K562 (cell line): ENCODE data around the gene CSNK1G1. TPM values are rescaled to one million over a fixed set of nuclear protein-coding genes. Genes with fewer than 3 reads are reported as not detected.
A peak's percentile ranks its signal among the peaks of the same experiment; 100 is the strongest.

ENCODE experiments used
- ATAC-seq: fragments of 200-7000 bp; cut with Tn5 transposase; 3 replicates; pipeline ENCODE4 v1.9.1; 2020; ENCODE audit warnings: moderate library complexity
- BruUV-seq: library from RNA; stranded (reverse); fragments of 400-500 nt; replicated peaks from 2 replicates; lab custom pipeline; 2021; lab: Mats Ljungman, UMichigan
- CTCF ChIA-PET: fragments of 300-600 bp; formaldehyde crosslinking; extraction: SDS; loops from one replicate; lab custom pipeline; 2021; ENCODE audit warnings: low intra/inter-chr PET ratio; lab: Yijun Ruan, JAX
- POLR2A ChIA-PET: fragments of 300-600, 350-650 bp; sonication (Branson Sonifier 250); formaldehyde crosslinking; extraction: SDS; loops from one replicate; lab custom pipeline; 2021; ENCODE audit warnings: antibody characterized with exemption, inconsistent platforms; lab: Yijun Ruan, JAX
- DNase-seq, 4 experiments: peaks; one replicate each; pipeline versions ENCODE4 v3.0.0 to v3.0.0-alpha.2; 2011 to 2018; ENCODE audit warnings: low spot score in 3 of 4, mixed read lengths in 3 of 4; ENCODE audit errors: extremely low read depth in 1 of 4
- FAIRE-seq: peaks from 2 replicates; lab custom pipeline; 2011; peaks lifted over from hg19 to GRCh38; lab: Jason Lieb, UNC
- H2AFZ ChIP-seq: 2 replicates; pipeline ENCODE4 v1.6.0; 2011; ENCODE audit warnings: low read depth, low read length, control low read depth, inconsistent platforms
- H3K27ac ChIP-seq: fragments of 200-600 bp; 3 replicates; pipeline ENCODE4 v1.8.0; 2011; ENCODE audit warnings: low read depth, mild to moderate bottlenecking, control low read depth, inconsistent platforms, low read length, moderate library complexity, mixed read lengths; ENCODE audit errors: extremely low read depth
- H3K27me3 ChIP-seq, 2 experiments: fragments of 300-600 bp in 1 of 2; 2 replicates in 1 of 2; 3 replicates in 1 of 2; pipeline versions ENCODE4 v1.6.0 to v1.8.0; 2011; ENCODE audit warnings: inconsistent platforms in 2 of 2, low read length in 2 of 2, mild to moderate bottlenecking in 1 of 2, mixed read lengths in 1 of 2, moderate library complexity in 1 of 2; ENCODE audit not compliant: control insufficient read depth in 2 of 2, insufficient read depth in 2 of 2
- H3K36me3 ChIP-seq: fragments of 300-600 bp; 3 replicates; pipeline ENCODE4 v1.8.0; 2011; ENCODE audit warnings: mild to moderate bottlenecking, low read length, inconsistent platforms; ENCODE audit not compliant: control insufficient read depth, insufficient read depth
- H3K4me1 ChIP-seq, 2 experiments: fragments of 200-600 bp in 1 of 2; replicated peaks in 1 of 2; 2 replicates in 1 of 2; 3 replicates in 1 of 2; pipeline versions ENCODE4 v1.5.1 to v1.8.0; 2011; ENCODE audit warnings: inconsistent platforms in 2 of 2, low read length in 2 of 2, mild to moderate bottlenecking in 1 of 2, mixed read lengths in 1 of 2, moderate library complexity in 1 of 2; ENCODE audit not compliant: control insufficient read depth in 2 of 2, insufficient read depth in 2 of 2
- H3K4me2 ChIP-seq: 2 replicates; pipeline ENCODE4 v1.6.1; 2011; ENCODE audit warnings: low read length, control low read depth, inconsistent platforms, mixed read lengths; ENCODE audit not compliant: insufficient read depth
- H3K4me3 ChIP-seq: fragments of 200-600 bp; sonication (generic), shearing (Covaris generic); 2 replicates; pipeline ENCODE4 v1.5.1; 2016; ENCODE audit warnings: control low read depth, inconsistent platforms
- H3K79me2 ChIP-seq: fragments of 200-600 bp; 3 replicates; pipeline ENCODE4 v1.8.0; 2011; ENCODE audit warnings: low read length, inconsistent platforms; ENCODE audit not compliant: control insufficient read depth, insufficient read depth
- H3K9ac ChIP-seq, 2 experiments: 2 replicates each; pipeline versions ENCODE4 v1.6.0 to v1.6.1; 2011; ENCODE audit warnings: low read depth in 2 of 2, low read length in 2 of 2, control low read depth in 1 of 2, inconsistent platforms in 1 of 2, mild to moderate bottlenecking in 1 of 2, mixed read lengths in 1 of 2; ENCODE audit not compliant: insufficient read depth in 1 of 2
- H3K9me1 ChIP-seq: one replicate; pipeline ENCODE4 v1.6.0; 2011; ENCODE audit warnings: inconsistent platforms, mild to moderate bottlenecking, low read length, moderate library complexity; ENCODE audit not compliant: control insufficient read depth, insufficient read depth
- H3K9me3 ChIP-seq: replicated peaks from 2 replicates; pipeline ENCODE4 v1.5.1; 2011; ENCODE audit warnings: low read depth, low read length, inconsistent platforms; ENCODE audit not compliant: control insufficient read depth, insufficient read depth
- H4K20me1 ChIP-seq: replicated peaks from 2 replicates; pipeline ENCODE4 v1.6.1; 2011; ENCODE audit warnings: low read length, inconsistent platforms, mixed read lengths; ENCODE audit not compliant: control insufficient read depth, insufficient read depth
- CBX5 ChIP-seq: IDR thresholded peaks from 2 replicates; pipeline ENCODE4 v1.6.1; 2014; ENCODE audit warnings: low read depth, borderline replicate concordance
- FOXJ2 ChIP-seq: fragments of 200-800 bp; sonication (Bioruptor generic); IDR thresholded peaks from 2 replicates; pipeline ENCODE4 v1.6.1; 2016; ENCODE audit warnings: missing genetic modification characterization, missing compliant biosample characterization
- FOXK2 ChIP-seq, 2 experiments: fragments of 450-650 bp; IDR thresholded peaks in 1 of 2; conservative IDR thresholded peaks in 1 of 2; 2 replicates each; pipeline ENCODE4 v1.6.1; 2016; ENCODE audit warnings: low read depth in 2 of 2, mild to moderate bottlenecking in 1 of 2
- HCFC1 ChIP-seq: IDR thresholded peaks from 2 replicates; pipeline ENCODE4 v1.6.1; 2012; ENCODE audit warnings: low read depth, low read length, improper control_type of control experiment
- LCOR ChIP-seq: sonication (generic); formaldehyde crosslinking; IDR thresholded peaks from 2 replicates; pipeline ENCODE4 v1.8.0; 2022; ENCODE audit warnings: mild to moderate bottlenecking, missing genetic modification reagents
- RAD51 ChIP-seq: fragments of 450-650 bp; IDR thresholded peaks from 2 replicates; pipeline ENCODE4 v1.7.1; 2016; ENCODE audit warnings: low read depth, mild to moderate bottlenecking, borderline replicate concordance
- SIN3A ChIP-seq, 2 experiments: fragments of 150-350 bp in 1 of 2; IDR thresholded peaks; 2 replicates each; pipeline ENCODE4 v1.6.1; 2011 to 2016; ENCODE audit warnings: borderline replicate concordance in 2 of 2, low read depth in 2 of 2, low read length in 2 of 2, mild to moderate bottlenecking in 2 of 2, moderate library complexity in 2 of 2; ENCODE audit not compliant: control insufficient read depth in 1 of 2
- ZFP1 ChIP-seq: fragments of 450-650 bp; formaldehyde crosslinking; IDR thresholded peaks from 2 replicates; pipeline ENCODE4 v1.4.0; 2020; ENCODE audit warnings: mild to moderate bottlenecking, mixed read lengths
- ZNF668 ChIP-seq: fragments of 250-450 bp; sonication (Bioruptor Pico); IDR thresholded peaks from 2 replicates; pipeline ENCODE4 v1.8.0; 2022; ENCODE audit warnings: mild to moderate bottlenecking, inconsistent platforms
- WGBS: fragments of 100-300 bp; shearing (Covaris generic); methylation state at CpG from one replicate; pipeline ENCODE4 v1.1.6; 2016; ENCODE audit warnings: low coverage, mixed read lengths; ENCODE audit not compliant: insufficient coverage; ENCODE audit errors: missing lambda C conversion rate; 5-methylcytosine and 5-hydroxymethylcytosine counted together
- in situ Hi-C: fragments of 300-500 bp; cut with MboI; formaldehyde crosslinking; loops from 4 replicates; pipeline ENCODE4 v1.15.0; 2018; ENCODE audit warnings: inconsistent platforms, mixed read lengths
- intact Hi-C: fragments of 100-400 bp; cut with micrococcal nuclease; formaldehyde crosslinking; loops from 2 replicates; pipeline ENCODE4 v1.14.2; 2022
- polyA plus RNA-seq, 8 experiments: library from polyadenylated mRNA; depleted of rRNA in 4 of 8; stranded (reverse) in 5 of 8; unstranded in 3 of 8; fragments of >200 nt; fragmentation: Nextera tagmentation in 2 of 8; fragmentation: Illumina TruSeq in 1 of 8; extraction: Ambion mirVana in 2 of 8; extraction: Trizol in 1 of 8; gene quantifications; 2 replicates each; pipeline versions ENCODE4 v1.2.1 to v1.2.3, GENCODE V29; 2011 to 2014; ENCODE audit warnings: inconsistent platforms in 1 of 8, missing spikeins in 1 of 8
- total RNA-seq, 7 experiments: library from RNA; depleted of rRNA in 6 of 7; stranded (reverse); fragments of >200 nt in 6 of 7; fragmentation: Illumina TruSeq in 2 of 7; extraction: Trizol in 2 of 7; gene quantifications; 2 replicates each; pipeline versions ENCODE4 v1.2.1 to v1.2.3, GENCODE V29; 2011 to 2021; ENCODE audit warnings: low replicate concordance in 1 of 7
- TF ChIP-seq, protein P1 (sequence below): sonication (generic); formaldehyde crosslinking; IDR thresholded peaks from 2 replicates; pipeline ENCODE4 v1.8.0; 2023; ENCODE audit warnings: mild to moderate bottlenecking, missing genetic modification reagents
- TF ChIP-seq, protein P2 (sequence below): fragments of 250-450 bp; sonication (Bioruptor Pico); IDR thresholded peaks from 2 replicates; pipeline ENCODE4 v1.5.1; 2021; ENCODE audit warnings: mild to moderate bottlenecking
- TF ChIP-seq, protein P3 (sequence below): fragments of 450-650 bp; formaldehyde crosslinking; conservative IDR thresholded peaks from 2 replicates; pipeline ENCODE4 v1.4.0; 2022; ENCODE audit warnings: mild to moderate bottlenecking, missing genetic modification characterization

CSNK1G1 gene
- total and polyA plus RNA-seq, 9 of the 15 experiments (the other 6 are each of a cell fraction or from before 2014, with no cell fraction given), result 4.5 to 18.5 (median 9.5) TPM

DNA sequence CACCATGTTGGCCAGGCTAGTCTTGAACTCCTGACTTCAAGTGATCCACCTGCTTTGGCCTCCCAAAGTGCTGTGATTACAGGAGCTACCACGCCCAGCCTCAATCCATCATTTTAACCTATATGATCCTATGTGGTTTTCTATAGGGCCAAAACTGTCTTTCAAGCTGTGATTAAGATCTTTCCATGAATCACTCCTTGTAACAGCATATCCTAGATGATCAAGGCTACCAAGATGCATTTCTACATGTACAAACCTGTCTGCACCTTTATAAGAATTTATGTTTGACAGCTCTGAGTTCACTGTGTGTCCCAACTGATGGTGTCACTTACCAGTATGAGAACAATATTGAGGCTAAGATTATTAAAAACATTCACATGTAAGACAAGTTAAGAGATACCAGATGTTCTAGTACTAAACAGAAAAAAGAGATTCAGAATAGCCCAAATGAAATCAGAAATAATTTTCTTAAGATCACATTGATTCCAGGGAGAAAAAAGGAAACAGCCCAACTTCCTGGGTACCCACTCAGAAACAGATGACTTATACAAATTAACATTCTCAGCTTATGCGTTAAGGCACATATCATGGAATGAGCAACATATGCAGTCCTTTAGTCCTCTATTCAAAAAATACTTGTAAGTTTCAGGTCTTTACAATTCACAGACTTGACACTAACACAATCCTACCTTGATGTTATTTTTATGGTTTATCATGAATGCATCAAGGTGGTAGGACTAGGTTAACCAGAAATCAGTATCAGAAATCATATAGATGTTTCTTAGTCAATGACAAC, 168.4 kb downstream of the CSNK1G1 start:
- Histone ChIP-seq H3K4me2 (no peak overlapping the region), H3K79me2 (no peaks in the 10 kb centered on the region), H3K9me3 (no peaks in the 10 kb centered on the region), H3K4me1 (peaks cover 0 to 4% of the 10 kb centered on the region in 2 experiments; a peak in 1 of 5 replicates), H2AFZ (no peak overlapping the region), H3K9me1 (no peaks in the 10 kb centered on the region), H3K36me3 (peaks cover 14% of the 10 kb centered on the region; the same call in 2 of the 3 replicates), H3K27ac (no peak overlapping the region), H4K20me1 (no peaks in the 10 kb centered on the region), H3K9ac (no peak overlapping the region), H3K4me3 (no peak overlapping the region), H3K27me3 (no peaks in the 10 kb centered on the region)
- intact Hi-C loops, result no loop called here
- in situ Hi-C loops, result no loop called here
- FAIRE-seq, result peak; percentile 54
- 84% methylated on average over 2 of the region's 2 CpGs for WGBS
- no TSS peak for BruUV-seq
- ATAC-seq, result no peak
- DNase-seq, result no peak
- ChIA-PET CTCF (no interaction called here), POLR2A (interaction anchor here (0.6 to 0.8 kb wide), 2 partner anchors 132 to 237 kb away, joined by 3 read pairs; no protein-coding TSS in a partner anchor)
- TF ChIP-seq, protein P1, sequence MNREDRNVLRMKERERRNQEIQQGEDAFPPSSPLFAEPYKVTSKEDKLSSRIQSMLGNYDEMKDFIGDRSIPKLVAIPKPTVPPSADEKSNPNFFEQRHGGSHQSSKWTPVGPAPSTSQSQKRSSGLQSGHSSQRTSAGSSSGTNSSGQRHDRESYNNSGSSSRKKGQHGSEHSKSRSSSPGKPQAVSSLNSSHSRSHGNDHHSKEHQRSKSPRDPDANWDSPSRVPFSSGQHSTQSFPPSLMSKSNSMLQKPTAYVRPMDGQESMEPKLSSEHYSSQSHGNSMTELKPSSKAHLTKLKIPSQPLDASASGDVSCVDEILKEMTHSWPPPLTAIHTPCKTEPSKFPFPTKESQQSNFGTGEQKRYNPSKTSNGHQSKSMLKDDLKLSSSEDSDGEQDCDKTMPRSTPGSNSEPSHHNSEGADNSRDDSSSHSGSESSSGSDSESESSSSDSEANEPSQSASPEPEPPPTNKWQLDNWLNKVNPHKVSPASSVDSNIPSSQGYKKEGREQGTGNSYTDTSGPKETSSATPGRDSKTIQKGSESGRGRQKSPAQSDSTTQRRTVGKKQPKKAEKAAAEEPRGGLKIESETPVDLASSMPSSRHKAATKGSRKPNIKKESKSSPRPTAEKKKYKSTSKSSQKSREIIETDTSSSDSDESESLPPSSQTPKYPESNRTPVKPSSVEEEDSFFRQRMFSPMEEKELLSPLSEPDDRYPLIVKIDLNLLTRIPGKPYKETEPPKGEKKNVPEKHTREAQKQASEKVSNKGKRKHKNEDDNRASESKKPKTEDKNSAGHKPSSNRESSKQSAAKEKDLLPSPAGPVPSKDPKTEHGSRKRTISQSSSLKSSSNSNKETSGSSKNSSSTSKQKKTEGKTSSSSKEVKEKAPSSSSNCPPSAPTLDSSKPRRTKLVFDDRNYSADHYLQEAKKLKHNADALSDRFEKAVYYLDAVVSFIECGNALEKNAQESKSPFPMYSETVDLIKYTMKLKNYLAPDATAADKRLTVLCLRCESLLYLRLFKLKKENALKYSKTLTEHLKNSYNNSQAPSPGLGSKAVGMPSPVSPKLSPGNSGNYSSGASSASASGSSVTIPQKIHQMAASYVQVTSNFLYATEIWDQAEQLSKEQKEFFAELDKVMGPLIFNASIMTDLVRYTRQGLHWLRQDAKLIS (CRISPR knock-in tag), result no peak
- TF ChIP-seq HCFC1 (no peak), LCOR (CRISPR knock-in tag) (no peak), RAD51 (no peak), ZFP1 (CRISPR knock-in tag) (no peak), CBX5 (no peak), FOXJ2 (tag) (no peak), SIN3A (IDR thresholded peaks at IDR 0.05; ENCODE audit: borderline replicate concordance in 2 of 2, control insufficient read depth in 1 of 2, low read depth in 2 of 2, low read length in 2 of 2) (no peak), FOXK2 (conservative IDR thresholded peaks at IDR 0.05 in 1 of 2, IDR thresholded peaks at IDR 0.05 in 1 of 2; ENCODE audit: low read depth in 2 of 2) (no peak), ZNF668 (CRISPR knock-in tag) (no peak)
- TF ChIP-seq, protein P2, sequence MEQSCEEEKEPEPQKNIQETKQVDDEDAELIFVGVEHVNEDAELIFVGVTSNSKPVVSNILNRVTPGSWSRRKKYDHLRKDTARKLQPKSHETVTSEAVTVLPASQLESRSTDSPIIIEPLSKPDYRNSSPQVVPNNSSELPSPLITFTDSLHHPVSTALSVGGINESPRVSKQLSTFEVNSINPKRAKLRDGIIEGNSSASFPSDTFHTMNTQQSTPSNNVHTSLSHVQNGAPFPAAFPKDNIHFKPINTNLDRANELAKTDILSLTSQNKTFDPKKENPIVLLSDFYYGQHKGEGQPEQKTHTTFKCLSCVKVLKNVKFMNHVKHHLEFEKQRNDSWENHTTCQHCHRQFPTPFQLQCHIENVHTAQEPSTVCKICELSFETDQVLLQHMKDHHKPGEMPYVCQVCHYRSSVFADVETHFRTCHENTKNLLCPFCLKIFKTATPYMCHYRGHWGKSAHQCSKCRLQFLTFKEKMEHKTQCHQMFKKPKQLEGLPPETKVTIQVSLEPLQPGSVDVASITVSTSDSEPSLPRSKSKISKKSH (CRISPR knock-in tag), result no peak
- TF ChIP-seq, protein P3, sequence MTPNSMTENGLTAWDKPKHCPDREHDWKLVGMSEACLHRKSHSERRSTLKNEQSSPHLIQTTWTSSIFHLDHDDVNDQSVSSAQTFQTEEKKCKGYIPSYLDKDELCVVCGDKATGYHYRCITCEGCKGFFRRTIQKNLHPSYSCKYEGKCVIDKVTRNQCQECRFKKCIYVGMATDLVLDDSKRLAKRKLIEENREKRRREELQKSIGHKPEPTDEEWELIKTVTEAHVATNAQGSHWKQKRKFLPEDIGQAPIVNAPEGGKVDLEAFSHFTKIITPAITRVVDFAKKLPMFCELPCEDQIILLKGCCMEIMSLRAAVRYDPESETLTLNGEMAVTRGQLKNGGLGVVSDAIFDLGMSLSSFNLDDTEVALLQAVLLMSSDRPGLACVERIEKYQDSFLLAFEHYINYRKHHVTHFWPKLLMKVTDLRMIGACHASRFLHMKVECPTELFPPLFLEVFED, result no peak
